ENCODE measurements around the gene PRTG. TPM values are rescaled to one million over a fixed set of nuclear protein-coding genes. Genes with fewer than 3 reads are reported as not detected.

PRTG gene, protein sequence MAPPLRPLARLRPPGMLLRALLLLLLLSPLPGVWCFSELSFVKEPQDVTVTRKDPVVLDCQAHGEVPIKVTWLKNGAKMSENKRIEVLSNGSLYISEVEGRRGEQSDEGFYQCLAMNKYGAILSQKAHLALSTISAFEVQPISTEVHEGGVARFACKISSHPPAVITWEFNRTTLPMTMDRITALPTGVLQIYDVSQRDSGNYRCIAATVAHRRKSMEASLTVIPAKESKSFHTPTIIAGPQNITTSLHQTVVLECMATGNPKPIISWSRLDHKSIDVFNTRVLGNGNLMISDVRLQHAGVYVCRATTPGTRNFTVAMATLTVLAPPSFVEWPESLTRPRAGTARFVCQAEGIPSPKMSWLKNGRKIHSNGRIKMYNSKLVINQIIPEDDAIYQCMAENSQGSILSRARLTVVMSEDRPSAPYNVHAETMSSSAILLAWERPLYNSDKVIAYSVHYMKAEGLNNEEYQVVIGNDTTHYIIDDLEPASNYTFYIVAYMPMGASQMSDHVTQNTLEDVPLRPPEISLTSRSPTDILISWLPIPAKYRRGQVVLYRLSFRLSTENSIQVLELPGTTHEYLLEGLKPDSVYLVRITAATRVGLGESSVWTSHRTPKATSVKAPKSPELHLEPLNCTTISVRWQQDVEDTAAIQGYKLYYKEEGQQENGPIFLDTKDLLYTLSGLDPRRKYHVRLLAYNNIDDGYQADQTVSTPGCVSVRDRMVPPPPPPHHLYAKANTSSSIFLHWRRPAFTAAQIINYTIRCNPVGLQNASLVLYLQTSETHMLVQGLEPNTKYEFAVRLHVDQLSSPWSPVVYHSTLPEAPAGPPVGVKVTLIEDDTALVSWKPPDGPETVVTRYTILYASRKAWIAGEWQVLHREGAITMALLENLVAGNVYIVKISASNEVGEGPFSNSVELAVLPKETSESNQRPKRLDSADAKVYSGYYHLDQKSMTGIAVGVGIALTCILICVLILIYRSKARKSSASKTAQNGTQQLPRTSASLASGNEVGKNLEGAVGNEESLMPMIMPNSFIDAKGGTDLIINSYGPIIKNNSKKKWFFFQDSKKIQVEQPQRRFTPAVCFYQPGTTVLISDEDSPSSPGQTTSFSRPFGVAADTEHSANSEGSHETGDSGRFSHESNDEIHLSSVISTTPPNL
- polyA plus RNA-seq = not detected in 3 replicates
- polyA plus RNA-seq (2011; ENCODE audit: low read depth) = 0.35 TPM
- polyA plus RNA-seq (2011; cell fraction: cytosol; rRNA removed) = not detected in 2 replicates
- not detected in 2 replicates for polyA plus RNA-seq (2011; cell fraction: nucleus; rRNA removed)
- polyA plus RNA-seq (2012; ENCODE audit: low replicate concordance) = not detected in 2 replicates
- 0.03 TPM in 1 of 3 replicates, not detected in the others for polyA minus RNA-seq
- not detected for polyA minus RNA-seq (2011; cell fraction: cytosol; rRNA and poly(A)+ RNA removed)
- polyA minus RNA-seq (2011; cell fraction: nucleus; rRNA and poly(A)+ RNA removed) = not detected in 2 replicates

DNA sequence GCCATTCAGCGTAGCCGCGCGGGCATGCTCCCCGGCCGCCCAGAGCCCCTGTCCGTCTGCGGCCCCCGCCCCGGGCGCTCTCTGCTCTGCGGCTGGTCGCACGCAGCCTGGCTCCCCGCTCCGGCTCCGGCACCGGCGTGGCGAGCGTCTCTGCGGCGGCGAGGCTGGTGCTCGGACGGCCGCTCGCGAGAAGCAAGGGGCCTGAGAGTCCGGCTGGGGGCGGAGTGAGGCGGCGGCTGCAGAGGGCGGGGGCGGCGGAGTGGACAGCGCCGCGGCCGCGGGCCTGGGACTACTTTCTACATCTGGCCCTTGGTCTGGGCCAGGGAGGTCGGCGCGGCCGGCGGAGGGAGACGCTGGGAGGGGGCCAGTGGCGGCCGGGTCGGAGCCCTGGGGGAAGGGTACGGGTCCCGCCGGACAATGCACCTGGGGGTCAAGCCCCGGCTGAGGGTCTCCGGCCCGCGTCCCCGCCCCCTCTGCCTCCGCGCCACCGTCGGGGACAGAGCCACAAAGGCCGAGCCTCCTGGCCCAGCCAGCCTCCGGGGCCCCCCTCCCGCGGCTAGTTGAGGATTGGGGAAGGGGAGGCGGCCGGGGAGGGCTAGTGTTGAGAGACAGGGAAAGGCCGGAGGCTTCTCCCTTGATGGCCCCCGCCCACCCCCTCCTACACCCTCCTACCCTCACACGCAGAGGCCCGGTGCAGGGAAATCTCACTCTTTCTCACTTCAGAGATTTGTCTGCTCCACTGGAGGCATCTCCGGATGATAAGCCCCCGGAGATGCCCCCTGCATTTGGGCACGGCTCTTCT, at the start of gene PRTG:
TSS of gene PRTG (minus strand) at position 226 of the 802 bp plus-strand sequence. CDS start at position 5, 221 bp downstream.
- peaks cover 48% of the 10 kb centered on the region for H3K27me3 ChIP-seq (ENCODE audit: control insufficient read depth, extremely low read depth, insufficient read depth, low read length)
- no peak within 1 kb of the TSS for H3K27ac ChIP-seq (ENCODE audit: control insufficient read depth, insufficient read depth, low read length)
- H3K9ac ChIP-seq (ENCODE audit: control insufficient read depth, extremely low read depth, insufficient read depth, low read length) = no peak within 1 kb of the TSS

More for the DNA sequence above, at the start of gene PRTG:
- H4K20me1 ChIP-seq (ENCODE audit: control insufficient read depth, extremely low read depth, insufficient read depth, low read length) = no peaks in the 10 kb centered on the region
- no peaks in the 10 kb centered on the region for H3K9me3 ChIP-seq (ENCODE audit: control insufficient read depth, low read depth, low read length)
- H3K4me1 ChIP-seq (ENCODE audit: control insufficient read depth, extremely low read depth, insufficient read depth, low read length) = peaks cover 6% of the 10 kb centered on the region
- no peaks in the 10 kb centered on the region for H3K9me1 ChIP-seq (ENCODE audit: control insufficient read depth, extremely low read depth, insufficient read depth, low read length)
- dilution Hi-C loops (cut with MboI; ENCODE audit: extremely low pct_ligation_motif_present, low sequenced_read_pairs) = no loop called here
- DNase-seq (ENCODE audit: low read depth, low spot score) (no peak), FAIRE-seq (no peak)
- peak; percentile 52 for TF ChIP-seq EZH2 (IDR thresholded peaks at IDR 0.05; ENCODE audit: low read length)
- TF ChIP-seq, protein P1, sequence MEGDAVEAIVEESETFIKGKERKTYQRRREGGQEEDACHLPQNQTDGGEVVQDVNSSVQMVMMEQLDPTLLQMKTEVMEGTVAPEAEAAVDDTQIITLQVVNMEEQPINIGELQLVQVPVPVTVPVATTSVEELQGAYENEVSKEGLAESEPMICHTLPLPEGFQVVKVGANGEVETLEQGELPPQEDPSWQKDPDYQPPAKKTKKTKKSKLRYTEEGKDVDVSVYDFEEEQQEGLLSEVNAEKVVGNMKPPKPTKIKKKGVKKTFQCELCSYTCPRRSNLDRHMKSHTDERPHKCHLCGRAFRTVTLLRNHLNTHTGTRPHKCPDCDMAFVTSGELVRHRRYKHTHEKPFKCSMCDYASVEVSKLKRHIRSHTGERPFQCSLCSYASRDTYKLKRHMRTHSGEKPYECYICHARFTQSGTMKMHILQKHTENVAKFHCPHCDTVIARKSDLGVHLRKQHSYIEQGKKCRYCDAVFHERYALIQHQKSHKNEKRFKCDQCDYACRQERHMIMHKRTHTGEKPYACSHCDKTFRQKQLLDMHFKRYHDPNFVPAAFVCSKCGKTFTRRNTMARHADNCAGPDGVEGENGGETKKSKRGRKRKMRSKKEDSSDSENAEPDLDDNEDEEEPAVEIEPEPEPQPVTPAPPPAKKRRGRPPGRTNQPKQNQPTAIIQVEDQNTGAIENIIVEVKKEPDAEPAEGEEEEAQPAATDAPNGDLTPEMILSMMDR (optimal IDR thresholded peaks at IDR 0.05 in 1 of 3, IDR thresholded peaks at IDR 0.05 in 1 of 3, conservative IDR thresholded peaks at IDR 0.05 in 1 of 3; ENCODE audit: extremely low read depth in 1 of 3, insufficient read depth in 2 of 3, low read length in 3 of 3) = no peak
- H3K4me3 ChIP-seq (ENCODE audit: control insufficient read depth in 2 of 3, extremely low read depth in 1 of 3, insufficient read depth in 2 of 3, low read depth in 1 of 3, low read length in 3 of 3) = peak within 1 kb of the TSS; percentile 35 to 67 (median 66)
- peak within 1 kb of the TSS; percentile 37 for H2AFZ ChIP-seq (ENCODE audit: control insufficient read depth, low read length)
- H3K79me2 ChIP-seq (ENCODE audit: control insufficient read depth, insufficient read depth, low read length) = no peaks in the 10 kb centered on the region
- no peaks in the 10 kb centered on the region for H3K36me3 ChIP-seq (ENCODE audit: control insufficient read depth in 2 of 2, extremely low read depth in 1 of 2, insufficient read depth in 2 of 2, low read length in 2 of 2)
- peak within 1 kb of the TSS; percentile 85 for H3K4me2 ChIP-seq (ENCODE audit: control insufficient read depth, extremely low read depth, insufficient read depth, low read depth, low read length)
